Placental epithelial cell (primary cell): ENCODE measurements around the gene AWAT2. TPM values are rescaled to one million over a fixed set of nuclear protein-coding genes. Genes with fewer than 3 reads are reported as not detected.

ENCODE experiments used
- small RNA-seq: library from RNA; depleted of rRNA; stranded (forward); fragments of <200 nt; gene quantifications from one replicate; pipeline ENCODE3, GENCODE V24; 2012
- total RNA-seq: library from RNA; depleted of rRNA; stranded (reverse); fragments of >200 nt; gene quantifications from 2 replicates; pipeline ENCODE4 v1.2.3, GENCODE V29; 2012

The AWAT2 gene, protein sequence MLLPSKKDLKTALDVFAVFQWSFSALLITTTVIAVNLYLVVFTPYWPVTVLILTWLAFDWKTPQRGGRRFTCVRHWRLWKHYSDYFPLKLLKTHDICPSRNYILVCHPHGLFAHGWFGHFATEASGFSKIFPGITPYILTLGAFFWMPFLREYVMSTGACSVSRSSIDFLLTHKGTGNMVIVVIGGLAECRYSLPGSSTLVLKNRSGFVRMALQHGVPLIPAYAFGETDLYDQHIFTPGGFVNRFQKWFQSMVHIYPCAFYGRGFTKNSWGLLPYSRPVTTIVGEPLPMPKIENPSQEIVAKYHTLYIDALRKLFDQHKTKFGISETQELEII
- not detected in 2 replicates for total RNA-seq

DNA sequence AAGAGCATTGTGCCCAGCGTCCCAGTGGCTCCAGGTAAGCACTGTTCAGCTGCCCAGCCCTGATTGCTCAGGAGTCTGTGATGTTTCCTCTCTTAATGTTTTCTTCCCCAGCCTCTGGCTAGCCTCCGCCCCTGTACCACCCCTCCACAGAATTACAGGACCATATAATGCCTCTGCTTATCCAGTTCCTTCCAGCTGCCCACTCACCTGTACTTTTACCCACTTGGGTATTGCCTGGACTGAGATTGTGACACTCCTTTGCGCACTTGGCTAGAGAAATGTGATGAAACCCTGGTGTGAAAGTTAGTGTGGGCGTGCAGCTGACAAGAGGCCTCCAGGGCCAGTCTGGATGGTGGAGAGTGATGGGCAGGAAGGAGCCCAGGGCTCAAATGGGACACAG is at the start of gene AWAT2:
AWAT2 (minus strand) TSS at position 14 of the 400 bp plus-strand sequence; CDS start at position 8, 6 bp downstream.

DNA sequence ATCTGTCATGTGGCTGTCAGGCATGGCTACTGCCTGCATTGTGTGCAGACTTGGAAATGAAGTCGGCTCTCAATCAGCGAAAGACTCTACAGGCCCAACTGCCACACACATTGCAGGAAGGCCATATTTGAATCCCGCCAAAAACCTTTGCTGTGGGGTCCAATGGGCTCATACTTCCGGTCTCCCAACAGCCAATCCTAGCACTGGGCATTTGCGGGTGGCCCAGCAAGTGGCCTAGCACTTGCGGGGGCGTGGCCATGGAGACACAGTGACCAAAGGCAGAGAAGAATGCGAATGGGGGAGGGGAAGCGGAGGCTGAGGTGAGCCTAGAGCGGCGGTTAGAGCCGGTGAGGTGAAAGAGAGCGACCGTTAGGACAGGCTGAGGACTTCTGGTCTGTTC is 12.3 kb upstream of the AWAT2 start, which contains the start of gene OTUD6A:
OTUD6A (plus strand) TSS at position 382 of the 400 bp plus-strand sequence. CDS start 68 bp downstream, outside the sequence.

Small RNA genes within 50 kb of the gene (small RNA-seq; reads per million reads assigned to genes)
- not detected for gene MIR676

Other genes with a start within 250 kb of the AWAT2 start
- gene OTUD6A, start 12.5 kb upstream of the AWAT2 start, total RNA-seq: not detected in 2 replicates
- gene IGBP1, start 83.5 kb upstream of the AWAT2 start, total RNA-seq: 59.4 and 167 TPM in 2 replicates
- gene DGAT2L6, start 127.5 kb upstream of the AWAT2 start, total RNA-seq: not detected in 2 replicates
- gene AWAT1, start 184.7 kb upstream of the AWAT2 start, total RNA-seq: not detected in 2 replicates
- under 0.01 and 0.43 TPM in 2 replicates for gene P2RY4, start 210.3 kb upstream of the AWAT2 start, total RNA-seq
- not detected in 2 replicates for gene ARR3, start 218.4 kb upstream of the AWAT2 start, total RNA-seq
- gene RAB41, start 232.2 kb upstream of the AWAT2 start, total RNA-seq: not detected in 2 replicates
- gene PDZD11, start 240.0 kb upstream of the AWAT2 start, total RNA-seq: 47.9 and 66.2 TPM in 2 replicates
- 2.7 and 4.1 TPM in 2 replicates for gene KIF4A, start 240.2 kb upstream of the AWAT2 start, total RNA-seq